ENCODE data around the gene DAZAP1. TPM values are rescaled to one million over a fixed set of nuclear protein-coding genes. Genes with fewer than 3 reads are reported as not detected.
A peak's percentile ranks its signal among the peaks of the same experiment; 100 is the strongest.

The DAZAP1 gene
- total RNA-seq, 4 donors from 2014 or later, result 34.4 to 77.3 (median 67.7) TPM

GRCh38 chr19:1411255-1412191 is 4.1 kb downstream of the DAZAP1 start:
- no peaks in the 10 kb centered on the region for H3K36me3 ChIP-seq
- no peak for TF ChIP-seq POLR2A (IDR thresholded peaks at IDR 0.05)
- no peak for TF ChIP-seq CTCF (IDR thresholded peaks at IDR 0.05)
- WGBS, 2 donors, result 78 to 87% methylated on average over 19 to 21 of the region's 29 CpGs
- H3K4me3 ChIP-seq (replicated peaks in 1 of 3), result no peak overlapping the region
- H3K4me1 ChIP-seq, result peaks cover 47 to 63% of the 10 kb centered on the region in 2 donors
- DNase-seq, result no peak
- intact Hi-C loops (cut with DNase I), result no loop called here
- H3K27ac ChIP-seq, result peak overlapping the region in 1 of 3 donors; percentile 28
- no peaks in the 10 kb centered on the region for H3K27me3 ChIP-seq
- H3K9me3 ChIP-seq, result no peaks in the 10 kb centered on the region

GRCh38 chr19:1412323-1412923 is 5.0 kb downstream of the DAZAP1 start:
- WGBS, 2 donors, result 71 to 80% methylated on average over 14 of the region's 21 CpGs
- Histone ChIP-seq H3K4me1 (peaks cover 56 to 70% of the 10 kb centered on the region in 2 donors), H3K36me3 (no peaks in the 10 kb centered on the region), H3K27ac (no peak overlapping the region), H3K27me3 (no peaks in the 10 kb centered on the region), H3K9me3 (no peaks in the 10 kb centered on the region), H3K4me3 (replicated peaks in 1 of 3) (no peak overlapping the region)
- DNase-seq, result no peak
- TF ChIP-seq POLR2A (IDR thresholded peaks at IDR 0.05) (no peak), CTCF (IDR thresholded peaks at IDR 0.05) (no peak)
- intact Hi-C loops (cut with DNase I), result no loop called here

GRCh38 chr19:1412995-1413800 is 5.8 kb downstream of the DAZAP1 start:
- H3K27ac ChIP-seq, result no peak overlapping the region
- no peak for TF ChIP-seq CTCF (IDR thresholded peaks at IDR 0.05)
- no peak for TF ChIP-seq POLR2A (IDR thresholded peaks at IDR 0.05)
- H3K27me3 ChIP-seq, result no peaks in the 10 kb centered on the region
- 87% methylated on average over 17 to 35 of the region's 36 CpGs for WGBS, 2 donors
- no peaks in the 10 kb centered on the region for H3K36me3 ChIP-seq
- H3K9me3 ChIP-seq, result no peaks in the 10 kb centered on the region
- DNase-seq, result peak in 1 of 2 donors; percentile 42
- H3K4me3 ChIP-seq (replicated peaks in 1 of 3), result no peak overlapping the region
- peaks cover 57 to 73% of the 10 kb centered on the region in 2 donors for H3K4me1 ChIP-seq
- intact Hi-C loops (cut with DNase I), result no loop called here

- no peaks in the 10 kb centered on the region for H3K9me3 ChIP-seq
- no peaks in the 10 kb centered on the region for H3K27me3 ChIP-seq
- DNase-seq, result peak; percentile 67 to 74
- H3K4me1 ChIP-seq, result peaks cover 33 to 49% of the 10 kb centered on the region in 2 donors
- no peak for TF ChIP-seq CTCF (IDR thresholded peaks at IDR 0.05)
- no peak for TF ChIP-seq POLR2A (IDR thresholded peaks at IDR 0.05)
- peak overlapping the region; percentile 91 to 95 (median 93) for H3K27ac ChIP-seq
- 27 to 40% methylated on average over 21 to 26 of the region's 28 CpGs for WGBS, 2 donors
- intact Hi-C loops (cut with DNase I), result no loop called here
- H3K36me3 ChIP-seq, result peaks cover 19 to 21% of the 10 kb centered on the region in 2 donors
- H3K4me3 ChIP-seq (replicated peaks in 1 of 3), result peak overlapping the region in 1 of 3 donors; percentile 12
These were observed 8.8 kb downstream of the DAZAP1 start for GRCh38 chr19:1416014-1416841.
